Activated CD4-positive, alpha-beta T cell treated with anti-CD3 and anti-CD28 coated beads for 36 hours (primary cell): ENCODE data around the gene RAET1G. TPM values are rescaled to one million over a fixed set of nuclear protein-coding genes. Genes with fewer than 3 reads are reported as not detected.
"Not testable (repeated sequence)": the region's sequence is repeated elsewhere in the genome, so short reads cannot be mapped to it uniquely, and the experiment has no call there.

Experiments used
- ATAC-seq: fragments of 200-7000 bp; cut with Tn5 transposase; one replicate; pipeline ENCODE4 v1.10.0; 2021; ENCODE audit warnings: mild to moderate bottlenecking, moderate library complexity
- CTCF ChIA-PET: fragments of 350-600 bp; sonication (Branson Sonifier 250); formaldehyde crosslinking; loops from one replicate; lab custom pipeline; 2021; ENCODE audit warnings: antibody characterized with exemption; lab: Charles Lee
- POLR2A ChIA-PET: fragments of 350-600 bp; sonication (Branson Sonifier 250); formaldehyde crosslinking; loops from one replicate; lab custom pipeline; 2021; ENCODE audit warnings: antibody characterized with exemption, inconsistent platforms; lab: Charles Lee
- DNase-seq: peaks from one replicate; pipeline ENCODE4 v3.0.0-alpha.2; 2020
- H3K27ac Mint-ChIP-seq: one replicate; pipeline ENCODE4 v1.8.0; 2021; ENCODE audit warnings: mixed read lengths
- H3K27me3 Mint-ChIP-seq: one replicate; pipeline ENCODE4 v1.8.0; 2021; ENCODE audit warnings: mixed read lengths
- H3K36me3 Mint-ChIP-seq: one replicate; pipeline ENCODE4 v1.8.0; 2021; ENCODE audit warnings: low read depth, mixed read lengths
- H3K4me1 Mint-ChIP-seq: one replicate; pipeline ENCODE4 v1.8.0; 2021; ENCODE audit warnings: mixed read lengths
- H3K4me3 Mint-ChIP-seq: one replicate; pipeline ENCODE4 v1.8.0; 2021; ENCODE audit warnings: mild to moderate bottlenecking, moderate library complexity, mixed read lengths
- H3K9me3 Mint-ChIP-seq: one replicate; pipeline ENCODE4 v1.8.0; 2021; ENCODE audit warnings: low read depth, mixed read lengths
- intact Hi-C, 2 experiments: fragments of 100-400 bp; cut with DNase I in 1 of 2; cut with micrococcal nuclease in 1 of 2; formaldehyde crosslinking; loops; one replicate each; pipeline versions ENCODE4 v1.14.2 to v1.15.1; 2022 to 2024; cut with DNase I, micrococcal nuclease
- total RNA-seq, 2 experiments: library from RNA; stranded (reverse); gene quantifications; one replicate each; pipeline ENCODE4 v1.2.3, GENCODE V29; 2021

RAET1G gene
- total RNA-seq, 2 experiments from 2014 or later = not detected

- ChIA-PET CTCF (interaction anchor here (0.7 to 1.7 kb wide), 5 partner anchors 20 to 917 kb away, joined by 3 to 4 read pairs (median 3); no protein-coding TSS in a partner anchor), POLR2A (no interaction called here)
- ATAC-seq (no peak), DNase-seq (no peak)
- peak overlapping the region; percentile 77 for H3K4me3 Mint-ChIP-seq
- H3K27ac Mint-ChIP-seq = peak overlapping the region; percentile 91
- H3K27me3 Mint-ChIP-seq = peaks cover 66% of the 10 kb centered on the region
- intact Hi-C loops = loop anchor here (1.0 to 5.0 kb wide), 9 partner anchors 20 to 904 kb away; partner anchors contain the start of genes NUP43 (in 2 of the 2), PCMT1 (in 2 of the 2), GINM1 (in 1 of the 2) and LRP11 (in 1 of the 2)
- no peaks in the 10 kb centered on the region for H3K9me3 Mint-ChIP-seq
- H3K36me3 Mint-ChIP-seq = no peaks in the 10 kb centered on the region
- H3K4me1 Mint-ChIP-seq = peaks cover 22% of the 10 kb centered on the region
Measured at GRCh38 chr6:149962461-149963211, 39.7 kb upstream of the RAET1G start.

DNA sequence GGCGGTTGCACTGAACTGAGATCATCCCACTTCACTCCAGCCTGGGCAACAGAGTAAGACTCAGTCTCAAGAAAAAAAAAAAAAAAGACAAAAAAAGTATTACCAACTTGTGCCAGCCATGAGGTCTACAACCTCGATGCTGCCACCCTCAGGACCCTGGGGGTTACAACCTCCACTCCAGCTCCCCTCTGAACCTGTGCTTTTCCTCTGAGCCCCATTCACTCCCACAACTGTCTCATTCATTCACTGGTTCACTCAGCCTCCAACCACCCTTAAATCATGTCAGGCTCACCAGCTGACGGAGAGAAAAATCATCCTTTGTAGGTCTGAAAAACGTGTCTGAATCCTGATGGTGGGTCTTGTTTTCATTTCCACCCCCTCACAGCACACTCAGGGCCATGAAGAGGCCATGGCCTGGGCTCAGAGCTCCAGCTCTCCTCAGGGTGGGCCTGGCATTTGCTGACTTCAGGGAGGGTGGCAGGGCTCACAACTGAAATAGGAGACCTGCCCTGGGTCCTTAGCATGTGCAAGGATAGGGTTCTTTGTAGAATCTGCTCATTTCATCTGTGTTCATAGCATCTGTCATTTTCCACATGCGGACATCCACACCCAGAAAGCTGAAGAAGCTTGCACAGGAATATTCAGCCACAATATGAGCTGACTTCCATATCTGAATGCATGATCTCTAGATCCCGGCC, 39.0 kb upstream of the RAET1G start:
- H3K36me3 Mint-ChIP-seq = no peaks in the 10 kb centered on the region
- POLR2A ChIA-PET = no interaction called here
- CTCF ChIA-PET = interaction anchor here (0.6 to 1.7 kb wide), 8 partner anchors 9 to 916 kb away, joined by 3 to 4 read pairs (median 3); no protein-coding TSS in a partner anchor
- H3K4me1 Mint-ChIP-seq = peaks cover 22% of the 10 kb centered on the region
- DNase-seq = peak; percentile 73
- intact Hi-C loops = loop anchor here (2.0 to 5.0 kb wide), 2 partner anchors 215 to 905 kb away; partner anchors contain the start of genes NUP43 (in 2 of the 2) and PCMT1 (in 2 of the 2)
- no peak overlapping the region for H3K4me3 Mint-ChIP-seq
- peaks cover 63% of the 10 kb centered on the region for H3K27me3 Mint-ChIP-seq
- no peaks in the 10 kb centered on the region for H3K9me3 Mint-ChIP-seq
- no peak overlapping the region for H3K27ac Mint-ChIP-seq
- ATAC-seq = peak; percentile 34

DNA sequence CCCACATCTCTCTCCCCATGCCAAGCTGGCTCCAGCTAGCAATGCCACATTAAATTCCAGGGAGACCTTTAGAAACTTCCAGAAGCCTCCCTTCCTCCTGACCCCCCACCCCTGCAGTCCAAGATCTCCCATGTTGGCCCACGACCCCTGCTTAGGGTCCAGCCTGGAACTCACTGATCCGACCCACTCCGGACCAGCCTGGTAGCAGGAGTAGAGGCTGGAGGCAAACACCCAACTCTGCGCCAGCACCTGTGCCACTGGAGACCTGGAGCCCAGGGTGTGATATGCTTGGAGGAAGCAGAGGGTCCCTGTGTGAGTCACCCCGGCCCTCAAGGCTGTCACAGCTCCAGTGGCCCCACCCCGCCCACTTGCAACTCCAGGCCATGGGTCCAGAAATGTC, 37.6 kb upstream of the RAET1G start:
- Mint-ChIP-seq H3K27me3 (peaks cover 66% of the 10 kb centered on the region), H3K9me3 (no peaks in the 10 kb centered on the region), H3K4me3 (no peak overlapping the region), H3K27ac (no peak overlapping the region), H3K4me1 (peaks cover 22% of the 10 kb centered on the region), H3K36me3 (no peaks in the 10 kb centered on the region)
- ATAC-seq = no peak
- ChIA-PET POLR2A (interaction anchor here (0.6 kb wide), 1 partner anchor 40 kb away, joined by 3 read pairs; no protein-coding TSS in a partner anchor), CTCF (interaction anchor here (1.6 to 1.7 kb wide), 2 partner anchors 21 to 58 kb away, joined by 3 read pairs; no protein-coding TSS in a partner anchor)
- no peak for DNase-seq
- intact Hi-C loops = loop anchor here (5.0 kb wide), 1 partner anchor 213 kb away; the partner anchor contains the start of genes NUP43 (in 2 of the 2) and PCMT1 (in 2 of the 2)

DNA sequence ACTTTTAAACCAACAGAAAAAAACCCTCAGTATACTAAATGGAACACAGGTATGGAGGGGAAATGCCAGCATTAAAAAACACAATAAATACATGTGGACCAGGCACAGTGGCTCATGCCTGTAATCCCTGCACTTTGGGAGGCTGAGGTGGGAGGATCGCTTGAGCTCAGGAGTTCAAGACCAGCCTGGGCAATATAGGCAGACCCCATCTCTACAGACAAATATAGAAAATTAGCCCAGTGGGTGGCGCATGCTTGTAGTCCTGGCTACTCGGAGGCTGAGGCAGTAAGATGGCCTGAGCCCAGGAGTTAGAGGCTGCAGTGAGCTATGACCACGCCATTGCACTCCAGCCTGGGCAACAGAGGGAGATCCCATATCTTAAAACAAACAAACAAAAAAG, 36.9 kb upstream of the RAET1G start:
- H3K9me3 Mint-ChIP-seq, H3K36me3 Mint-ChIP-seq, DNase-seq, H3K4me3 Mint-ChIP-seq, H3K27ac Mint-ChIP-seq, ATAC-seq: not testable (repeated sequence)
- CTCF ChIA-PET = interaction anchor here (1.6 kb wide), 1 partner anchor 59 kb away, joined by 3 read pairs; no protein-coding TSS in a partner anchor
- POLR2A ChIA-PET = interaction anchor here (0.6 kb wide), 1 partner anchor 39 kb away, joined by 3 read pairs; no protein-coding TSS in a partner anchor
- H3K4me1 Mint-ChIP-seq = peaks cover 24% of the 10 kb centered on the region
- H3K27me3 Mint-ChIP-seq = peaks cover 67% of the 10 kb centered on the region
- intact Hi-C loops = loop anchor here (5.0 kb wide), 1 partner anchor 213 kb away; the partner anchor contains the start of genes NUP43 (in 2 of the 2) and PCMT1 (in 2 of the 2)

DNA sequence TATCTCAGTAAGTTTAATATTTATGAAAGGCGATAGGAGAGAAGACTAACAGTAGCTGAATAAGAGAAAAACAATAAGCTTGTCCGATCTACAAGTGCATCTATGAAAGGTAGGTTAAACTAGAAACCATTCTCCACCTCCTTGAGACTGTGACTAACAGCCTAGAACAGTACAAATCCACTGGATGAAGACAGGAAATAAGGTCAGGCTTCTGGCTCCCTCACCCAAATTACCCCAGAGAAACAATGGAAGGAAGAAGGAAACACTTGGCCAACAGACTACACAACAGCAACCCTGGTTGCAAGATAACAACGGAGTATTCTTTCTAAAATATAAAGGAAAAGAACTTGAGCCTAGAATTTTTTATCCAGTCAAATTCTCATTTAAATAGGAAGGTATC, 35.2 kb upstream of the RAET1G start:
- ATAC-seq, POLR2A ChIA-PET, H3K36me3 Mint-ChIP-seq, intact Hi-C loops, H3K9me3 Mint-ChIP-seq, H3K4me3 Mint-ChIP-seq, H3K27ac Mint-ChIP-seq, DNase-seq: not testable (repeated sequence)
- CTCF ChIA-PET = interaction anchor here (2.0 kb wide), 1 partner anchor 59 kb away, joined by 5 read pairs; no protein-coding TSS in a partner anchor
- Mint-ChIP-seq H3K4me1 (peaks cover 15% of the 10 kb centered on the region), H3K27me3 (peaks cover 64% of the 10 kb centered on the region)

GRCh38 chr6:149955654-149956317, 32.9 kb upstream of the RAET1G start:
- POLR2A ChIA-PET, H3K9me3 Mint-ChIP-seq, ATAC-seq, H3K36me3 Mint-ChIP-seq, DNase-seq, H3K4me3 Mint-ChIP-seq, H3K27ac Mint-ChIP-seq, H3K4me1 Mint-ChIP-seq, intact Hi-C loops, CTCF ChIA-PET: not testable (repeated sequence)
- H3K27me3 Mint-ChIP-seq = peaks cover 67% of the 10 kb centered on the region

- intact Hi-C loops, DNase-seq, H3K4me1 Mint-ChIP-seq, H3K4me3 Mint-ChIP-seq, H3K36me3 Mint-ChIP-seq, H3K9me3 Mint-ChIP-seq, H3K27ac Mint-ChIP-seq, POLR2A ChIA-PET, CTCF ChIA-PET, ATAC-seq: not testable (repeated sequence)
- peaks cover 67% of the 10 kb centered on the region for H3K27me3 Mint-ChIP-seq
Measured at GRCh38 chr6:149954984-149955653, 32.2 kb upstream of the RAET1G start.

- ATAC-seq = peak; percentile 11
- H3K4me1 Mint-ChIP-seq, H3K9me3 Mint-ChIP-seq, POLR2A ChIA-PET, intact Hi-C loops, H3K27ac Mint-ChIP-seq, DNase-seq, CTCF ChIA-PET, H3K36me3 Mint-ChIP-seq, H3K4me3 Mint-ChIP-seq: not testable (repeated sequence)
- peaks cover 68% of the 10 kb centered on the region for H3K27me3 Mint-ChIP-seq
Measured at GRCh38 chr6:149954328-149954983, 31.5 kb upstream of the RAET1G start.

DNA sequence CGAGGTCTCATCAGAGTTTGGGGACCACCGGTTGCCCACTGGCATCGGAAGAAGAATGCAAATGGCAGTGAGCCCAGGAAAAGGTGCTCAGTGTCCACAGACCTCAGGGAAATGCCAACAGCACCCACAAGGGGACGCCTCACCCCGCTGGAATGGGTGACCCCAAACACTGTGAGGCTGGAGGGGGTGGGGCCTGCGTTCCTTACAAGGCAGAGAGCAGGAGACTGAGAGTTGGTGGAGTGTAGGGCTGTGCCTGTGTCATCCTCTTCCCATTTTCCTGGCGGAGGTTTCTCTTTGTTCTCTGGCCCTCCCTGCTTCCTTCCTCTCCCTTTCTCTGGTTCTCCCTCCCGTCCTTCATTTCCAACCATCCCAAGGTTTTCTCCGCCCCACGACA, 31.0 kb upstream of the RAET1G start:
- H3K4me3 Mint-ChIP-seq, H3K4me1 Mint-ChIP-seq, H3K36me3 Mint-ChIP-seq, DNase-seq, intact Hi-C loops, POLR2A ChIA-PET, H3K9me3 Mint-ChIP-seq, H3K27ac Mint-ChIP-seq: not testable (repeated sequence)
- H3K27me3 Mint-ChIP-seq = peaks cover 65% of the 10 kb centered on the region
- peak; percentile 95 for ATAC-seq
- CTCF ChIA-PET = interaction anchor here (1.4 kb wide), 1 partner anchor 8 kb away, joined by 4 read pairs; no protein-coding TSS in a partner anchor

DNA sequence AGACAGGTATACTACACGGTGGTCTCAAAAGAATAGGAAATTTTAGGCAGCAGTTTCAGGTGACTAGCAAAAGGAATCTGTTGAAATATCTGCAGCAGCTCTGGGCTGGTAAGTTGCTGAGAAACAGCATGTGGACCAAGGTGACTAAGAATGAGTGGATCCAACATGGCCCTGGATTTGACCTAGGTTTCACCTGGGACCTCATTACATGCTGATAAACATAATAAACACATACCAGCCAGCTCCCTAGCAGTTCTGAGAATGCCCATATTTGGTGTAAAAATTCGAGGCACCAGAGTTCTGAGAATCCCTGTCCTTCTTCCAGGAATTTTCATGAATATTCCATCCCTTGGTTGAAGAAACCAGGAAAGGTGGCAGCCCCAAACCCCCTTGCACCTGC, 30.5 kb upstream of the RAET1G start:
- H3K4me1 Mint-ChIP-seq, H3K27ac Mint-ChIP-seq, POLR2A ChIA-PET, H3K4me3 Mint-ChIP-seq, intact Hi-C loops, ATAC-seq, H3K36me3 Mint-ChIP-seq, DNase-seq, H3K9me3 Mint-ChIP-seq: not testable (repeated sequence)
- peaks cover 65% of the 10 kb centered on the region for H3K27me3 Mint-ChIP-seq
- CTCF ChIA-PET = interaction anchor here (1.4 kb wide), 1 partner anchor 8 kb away, joined by 4 read pairs; no protein-coding TSS in a partner anchor
